ENCODE measurements around the gene THSD4.

GRCh38 chr15:71746719-71747118, 631.4 kb downstream of the THSD4 start:
- TF ChIP-seq POLR2A (IDR thresholded peaks at IDR 0.05) (no peak), CTCF (IDR thresholded peaks at IDR 0.05) (no peak), POLR2AphosphoS5 (IDR thresholded peaks at IDR 0.05) (no peak)

Measured in suprapubic skin (tissue), 4 donors.